ENCODE data around the gene PTPRN2.
"Not testable (repeated sequence)": the region's sequence is repeated elsewhere in the genome, so short reads cannot be mapped to it uniquely, and the experiment has no call there.

Gene PTPRN2

DNA sequence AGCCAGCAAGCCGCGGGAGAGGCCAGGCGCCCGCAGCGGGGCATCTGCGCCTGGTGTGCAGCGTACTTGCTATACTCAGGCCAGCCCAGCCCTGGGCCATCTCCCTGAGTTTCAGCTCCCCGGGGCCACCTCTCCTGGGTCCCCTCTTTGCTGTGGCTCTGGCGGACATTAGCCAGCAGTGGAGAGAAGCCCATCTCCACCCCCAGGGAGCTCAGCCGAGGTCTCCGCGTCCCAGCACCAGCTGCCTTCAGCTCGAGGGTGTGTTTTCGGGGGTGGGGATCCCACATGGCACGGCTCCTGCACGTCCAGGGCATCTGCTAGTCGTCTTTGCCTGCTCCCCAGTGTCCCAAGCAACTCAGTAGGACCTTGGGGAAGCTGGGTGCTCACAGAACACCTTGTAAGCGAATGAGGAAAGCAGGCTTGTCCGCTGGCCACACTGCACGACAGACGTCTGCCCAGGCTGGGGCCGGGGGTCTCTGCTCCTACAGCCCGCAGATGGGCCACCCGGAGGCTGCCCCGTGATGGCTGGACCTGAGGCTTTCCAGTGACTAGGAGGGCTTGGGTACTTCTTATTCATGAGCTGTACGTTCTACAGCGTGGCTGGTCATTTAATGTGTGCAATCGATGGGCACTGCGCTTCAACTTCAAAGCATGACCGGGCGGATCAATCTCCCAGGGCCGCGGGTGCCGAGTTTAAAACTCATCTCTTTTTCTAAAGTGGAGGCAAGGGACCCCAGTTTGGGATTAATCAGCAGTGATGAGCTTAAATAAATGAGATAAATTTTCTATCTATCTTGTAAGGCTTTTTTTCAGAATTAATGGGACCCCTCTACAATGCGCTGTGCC lies 795.2 kb downstream of the PTPRN2 start:
- no peak for DNase-seq

DNA sequence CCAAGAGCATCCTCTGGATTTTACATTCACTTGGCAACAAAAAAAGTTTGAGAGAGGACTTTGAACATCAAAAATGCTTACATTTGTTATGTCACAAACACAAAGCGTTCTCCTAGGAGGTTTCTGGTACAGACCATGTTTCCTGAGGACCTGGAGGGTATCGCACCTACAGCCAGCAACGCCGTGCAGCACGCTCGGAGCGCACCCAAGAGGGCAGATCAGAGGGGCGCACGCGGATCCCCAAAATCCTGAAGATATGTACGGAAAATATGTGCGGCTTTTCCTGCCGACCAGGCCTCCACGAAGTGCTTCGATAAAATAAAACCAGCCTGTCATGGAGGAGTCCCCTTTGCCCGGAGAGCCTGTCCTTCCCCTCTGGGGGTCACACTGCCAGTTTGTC lies 796.0 kb downstream of the PTPRN2 start:
- no peak for DNase-seq

DNA sequence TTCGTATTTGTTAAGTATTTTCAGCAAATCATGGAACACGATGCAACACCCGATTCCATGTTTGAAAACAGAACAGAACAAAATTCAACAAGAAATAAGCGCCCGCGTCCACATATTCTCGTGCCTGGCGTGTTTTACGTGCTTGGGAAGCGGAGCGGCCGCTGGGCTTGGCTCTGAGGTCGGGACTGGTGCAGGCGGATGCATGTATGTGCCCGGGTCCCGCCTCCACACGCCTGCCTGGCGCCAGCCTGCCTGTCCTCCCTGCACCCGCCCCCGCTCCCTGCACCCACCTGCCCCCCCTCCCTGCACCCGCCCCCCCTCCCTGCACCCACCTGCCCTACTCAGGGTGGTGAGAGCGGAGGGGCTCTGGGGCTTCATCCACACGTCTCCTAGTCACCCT lies 796.4 kb downstream of the PTPRN2 start:
- no peak for DNase-seq

DNA sequence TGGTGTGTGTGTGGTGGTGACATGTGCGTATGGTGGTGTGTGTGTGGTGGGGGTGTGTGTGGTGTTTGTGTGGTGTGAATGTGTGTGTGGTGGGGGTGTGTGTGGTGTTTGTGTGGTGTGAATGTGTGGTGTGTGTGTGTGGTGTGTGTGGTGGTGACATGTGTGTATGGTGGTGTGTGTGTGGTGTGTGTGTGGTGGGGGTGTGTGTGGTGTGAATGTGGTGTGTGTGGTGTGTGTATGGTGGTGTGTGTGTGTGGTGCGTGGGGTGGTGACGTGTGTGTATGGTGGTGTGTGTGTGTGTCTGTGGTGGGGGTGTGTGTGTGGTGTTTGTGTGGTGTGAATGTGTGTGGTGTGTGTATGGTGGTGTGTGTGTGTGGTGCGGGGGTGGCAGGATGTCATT lies 797.7 kb downstream of the PTPRN2 start:
- no peak for DNase-seq

DNA sequence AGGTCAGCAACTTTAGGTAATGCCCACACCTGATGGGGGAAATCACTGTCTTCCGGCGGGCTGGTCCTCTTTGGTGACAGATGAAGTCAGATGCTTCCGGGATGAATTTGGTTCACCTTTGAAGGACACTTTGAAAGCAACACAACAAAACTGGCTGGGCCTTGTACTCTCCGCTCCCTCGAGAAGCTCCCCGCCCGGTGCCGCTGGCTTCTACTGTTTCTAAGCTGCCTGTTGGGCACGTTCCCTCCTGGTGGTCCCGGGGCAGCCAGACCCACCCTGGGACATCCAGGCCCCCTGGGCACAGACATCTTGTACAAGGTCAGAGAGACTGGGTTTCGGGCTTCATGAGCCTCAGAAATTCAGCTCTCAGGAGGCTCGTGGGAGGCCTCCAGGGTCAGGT lies 798.5 kb downstream of the PTPRN2 start:
- no peak for DNase-seq

DNA sequence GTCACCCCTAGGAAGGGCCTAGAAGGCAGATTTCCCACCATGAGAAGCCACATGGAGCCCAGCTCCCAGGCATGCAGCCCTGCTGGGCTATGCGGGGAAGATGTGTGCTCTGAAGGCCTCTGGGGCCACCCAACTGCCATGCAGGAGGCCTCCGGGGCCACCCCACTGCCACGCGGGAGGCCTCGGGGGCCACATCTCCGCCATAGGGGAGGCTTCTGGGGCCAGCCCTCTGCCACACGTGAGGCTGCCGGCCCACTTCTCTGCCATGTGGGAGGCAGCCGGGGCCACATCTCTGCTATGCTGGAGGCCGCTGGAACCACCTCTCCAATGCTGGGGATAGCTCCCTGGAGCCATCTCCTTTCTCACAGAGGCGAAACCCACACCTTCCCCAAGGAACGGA lies 799.0 kb downstream of the PTPRN2 start:
- no peak for DNase-seq

DNA sequence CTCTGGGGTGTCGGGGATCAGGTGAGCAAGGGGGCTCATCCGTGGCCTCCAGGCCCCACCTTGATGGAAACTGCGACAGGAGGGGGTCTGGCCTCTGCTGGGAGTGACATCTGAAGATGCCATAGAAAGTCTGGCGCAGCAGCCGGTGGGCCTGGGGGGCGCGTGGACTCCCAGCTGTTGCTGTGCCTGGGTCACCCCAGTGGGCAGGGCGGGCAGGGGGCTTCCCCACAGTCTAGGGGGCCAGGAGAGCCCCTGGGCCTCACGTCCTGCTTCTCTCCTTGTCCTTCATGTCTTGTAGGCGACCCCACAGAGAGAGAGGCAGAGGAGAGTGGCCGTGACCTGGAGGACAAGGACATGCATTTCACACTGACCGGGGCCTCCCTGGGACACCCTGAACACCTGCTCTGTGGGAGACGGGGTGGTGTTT lies 800.3 kb downstream of the PTPRN2 start:
- DNase-seq = no peak

DNA sequence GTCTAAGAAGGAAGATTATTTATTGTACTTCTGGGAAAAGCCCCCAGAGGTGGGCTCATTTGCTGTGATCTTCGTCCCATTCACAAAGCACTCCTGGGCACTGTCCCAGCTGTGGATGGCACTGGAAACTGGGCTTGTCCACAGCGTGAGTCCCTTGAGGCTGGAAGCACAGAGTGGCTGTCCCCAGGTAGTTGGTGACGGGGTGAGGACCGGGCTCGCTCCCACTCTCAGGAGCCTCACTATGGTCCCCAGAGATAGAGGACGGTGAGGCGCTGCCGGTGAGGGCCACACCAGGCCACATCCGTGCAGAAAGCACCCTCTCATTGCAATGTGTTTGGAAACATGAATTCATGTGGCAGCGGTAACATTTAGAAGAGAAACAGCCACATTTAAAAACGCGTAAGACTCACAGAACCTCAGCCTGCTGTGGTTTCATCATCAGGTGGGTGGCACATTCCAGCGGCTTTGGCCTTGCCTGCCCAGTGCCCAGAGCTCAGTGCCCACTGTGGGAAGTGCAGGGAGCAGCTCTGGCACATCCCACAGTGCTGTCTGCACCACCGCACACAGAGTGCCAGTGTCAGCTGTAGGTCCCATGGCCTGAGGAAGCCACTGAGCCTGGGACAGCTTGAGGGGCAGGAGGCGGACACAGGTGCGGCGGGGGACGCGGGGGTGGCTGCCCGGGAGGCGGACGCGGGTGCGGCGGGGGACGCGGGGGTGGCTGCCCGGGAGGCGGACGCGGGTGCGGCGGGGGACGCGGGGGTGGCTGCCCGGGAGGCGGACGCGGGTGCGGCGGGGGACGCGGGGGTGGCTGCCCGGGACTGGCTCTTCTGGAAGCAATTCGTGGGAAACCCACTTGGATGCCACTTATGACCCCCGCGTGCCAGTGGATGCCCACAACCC lies 801.0 kb downstream of the PTPRN2 start:
- DNase-seq = no peak

DNA sequence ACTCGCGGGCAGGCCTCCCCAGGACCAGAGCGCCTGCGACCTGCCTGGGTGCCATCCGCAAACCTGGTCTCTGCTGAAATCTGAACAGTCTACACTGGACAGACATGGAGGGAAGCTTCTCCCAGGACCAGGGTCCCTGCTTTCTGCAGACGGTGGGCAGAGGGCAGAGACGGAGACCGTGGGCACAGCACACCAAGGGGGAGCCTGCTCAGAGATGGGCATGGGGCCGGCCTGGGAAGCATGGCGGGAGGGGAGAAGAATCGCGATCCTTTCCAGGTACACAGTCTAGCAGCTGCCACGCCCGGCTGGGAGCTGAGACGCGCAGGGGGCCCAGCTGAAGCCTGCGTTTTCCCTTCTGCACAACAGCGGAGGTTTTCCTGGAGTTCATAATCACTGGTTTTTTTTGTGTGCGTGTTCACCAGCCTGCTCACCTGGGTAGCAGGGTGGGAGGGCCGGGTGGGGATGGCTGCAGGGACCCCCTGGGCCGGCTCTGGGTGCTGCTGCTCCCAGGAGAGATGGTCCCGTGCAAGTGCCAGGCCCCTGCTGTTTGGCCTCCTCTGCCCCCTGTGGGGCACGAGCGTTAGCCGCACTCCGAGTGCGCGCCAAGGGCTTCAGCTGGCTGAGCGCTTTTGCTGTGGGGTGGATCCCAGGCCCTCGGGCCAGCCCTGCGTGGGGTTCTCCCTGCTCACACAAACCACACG lies 802.0 kb downstream of the PTPRN2 start:
- no peak for DNase-seq

DNA sequence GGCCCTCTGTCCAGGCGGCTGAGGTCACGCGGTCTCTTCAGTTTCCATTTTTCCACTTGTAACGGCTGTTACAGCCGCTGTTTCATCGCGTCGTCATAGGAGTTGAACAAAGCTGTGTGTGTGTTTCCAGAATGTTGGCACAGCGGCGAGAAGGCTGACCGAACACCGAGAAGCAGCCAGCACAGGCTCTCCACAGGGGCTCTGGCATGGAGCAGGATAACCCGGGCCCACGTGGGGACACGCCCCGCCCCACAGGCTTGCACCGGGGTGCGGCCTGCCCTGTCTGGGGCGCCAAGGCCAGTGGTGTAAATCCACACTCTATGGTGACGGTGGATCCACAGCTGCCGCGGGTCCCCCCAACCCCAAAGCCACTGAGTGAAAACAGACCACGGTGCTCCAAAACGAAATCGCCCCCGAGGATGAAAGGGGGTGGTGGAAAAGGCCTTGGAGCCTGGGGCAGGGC lies 802.6 kb downstream of the PTPRN2 start:
- DNase-seq = no peak

DNA sequence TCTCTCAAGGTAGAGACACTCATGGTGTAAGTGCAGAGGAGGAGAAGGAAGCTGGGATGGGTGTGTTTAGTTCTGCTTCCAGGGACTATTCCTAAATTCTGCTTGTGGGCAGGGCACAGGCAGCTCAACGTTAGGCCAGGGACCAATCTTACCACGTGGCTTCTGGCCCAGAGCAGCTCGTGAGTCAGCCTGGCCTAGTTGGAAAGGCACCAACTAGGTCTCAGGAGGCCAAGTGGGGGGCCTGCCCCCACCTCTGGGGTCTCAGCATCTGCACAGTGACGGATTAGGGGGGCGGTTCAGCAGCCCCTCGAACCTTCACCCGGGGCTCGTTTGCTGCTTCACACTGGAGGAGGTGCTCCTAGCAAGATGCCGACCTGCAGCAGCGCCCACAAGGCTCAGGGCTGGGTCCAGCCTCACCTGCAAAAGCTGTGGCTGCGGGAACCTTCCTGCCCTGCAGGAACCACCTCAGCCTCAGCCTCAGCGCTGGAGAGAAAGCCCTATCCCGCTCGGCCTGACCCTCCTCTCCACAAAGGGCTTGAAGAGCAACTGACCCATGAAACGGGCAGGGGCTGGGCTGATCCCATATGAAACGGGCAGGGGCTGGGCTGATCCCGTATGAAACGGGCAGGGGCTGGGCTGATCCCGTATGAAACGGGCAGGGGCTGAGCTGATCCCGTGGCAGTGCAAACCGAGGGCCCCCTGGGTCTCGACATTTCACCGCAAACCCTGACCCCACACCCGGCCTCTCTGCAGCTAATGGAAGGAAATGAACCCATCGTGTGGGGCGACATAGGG lies 803.4 kb downstream of the PTPRN2 start:
- DNase-seq = no peak

DNA sequence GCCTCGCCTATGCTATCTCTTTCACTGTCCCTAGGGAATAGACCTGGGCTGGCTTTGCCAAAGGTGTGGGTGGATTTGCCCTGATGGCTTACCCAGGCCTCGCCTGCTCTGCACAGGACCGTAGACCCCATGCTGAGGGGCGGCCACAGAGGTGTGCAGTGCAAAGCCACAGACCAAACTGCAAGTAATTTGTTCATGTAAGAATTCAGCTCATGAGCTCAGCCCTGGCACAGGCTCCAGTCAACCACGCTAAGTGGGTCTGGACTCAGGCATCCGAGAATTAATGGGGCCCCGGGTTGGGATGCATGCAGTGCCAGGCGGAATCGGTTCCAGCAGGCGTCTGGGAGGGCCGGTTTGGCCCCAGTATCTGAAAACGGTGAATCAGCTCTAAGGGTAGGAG lies 805.6 kb downstream of the PTPRN2 start:
- DNase-seq = no peak

DNA sequence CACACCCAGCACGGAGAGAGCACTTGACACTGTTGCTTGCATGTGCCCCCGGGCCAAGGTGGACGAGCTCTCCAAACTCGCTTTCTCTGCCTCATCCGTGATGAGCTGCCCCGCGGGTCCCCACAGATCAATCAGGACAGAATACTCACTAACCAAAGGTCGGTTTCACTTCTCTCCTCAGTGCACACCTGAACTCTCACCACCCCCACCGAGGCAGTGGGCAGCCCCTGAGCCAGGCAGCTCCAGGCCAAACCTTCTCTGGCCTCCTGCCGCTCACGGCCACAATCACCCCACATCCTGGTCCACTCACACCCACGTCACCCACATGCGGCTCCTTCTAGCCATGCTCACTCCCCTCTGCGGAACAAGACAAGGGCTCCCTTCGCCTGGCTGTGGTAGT lies 806.9 kb downstream of the PTPRN2 start:
- no peak for DNase-seq

DNA sequence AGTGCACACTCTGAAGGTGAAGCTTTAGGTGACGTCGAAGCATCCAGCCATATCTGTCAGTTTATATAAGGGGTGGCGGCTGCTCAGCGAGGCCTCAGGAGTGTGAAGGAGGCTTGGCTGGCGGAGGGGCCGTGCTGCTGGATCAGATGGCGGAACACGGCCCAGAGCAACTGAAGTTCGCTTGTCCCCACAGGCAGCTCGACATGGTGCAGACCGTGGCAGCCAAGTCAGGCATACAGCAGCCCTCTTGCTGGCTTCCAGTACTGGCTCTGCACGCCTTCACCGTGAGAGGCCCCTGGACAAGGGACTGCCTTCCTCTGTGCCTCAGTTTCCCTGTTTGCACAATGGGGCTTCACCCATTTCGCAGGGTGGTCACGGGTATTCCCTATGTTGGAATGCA lies 807.3 kb downstream of the PTPRN2 start:
- DNase-seq = no peak

DNA sequence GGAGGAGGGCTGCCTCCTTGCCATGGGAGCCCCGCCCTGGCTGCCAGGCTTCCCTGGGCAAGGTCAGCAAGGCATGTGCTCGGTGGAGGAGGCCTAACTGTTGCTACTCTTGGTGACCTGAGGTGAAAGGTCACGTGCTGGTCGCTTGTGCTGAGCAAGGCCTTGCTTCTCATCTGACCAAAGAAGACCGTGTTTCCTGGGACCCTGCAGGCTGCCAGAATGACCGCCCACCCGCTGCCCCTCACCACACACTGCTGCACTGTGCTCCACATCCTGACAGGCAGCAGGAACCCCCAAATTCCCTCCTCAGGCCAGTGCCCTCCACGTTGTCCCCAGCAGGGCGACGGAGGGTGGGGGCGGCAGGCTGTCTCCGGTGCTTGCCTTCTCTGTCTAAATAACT lies 808.4 kb downstream of the PTPRN2 start:
- no peak for DNase-seq

DNA sequence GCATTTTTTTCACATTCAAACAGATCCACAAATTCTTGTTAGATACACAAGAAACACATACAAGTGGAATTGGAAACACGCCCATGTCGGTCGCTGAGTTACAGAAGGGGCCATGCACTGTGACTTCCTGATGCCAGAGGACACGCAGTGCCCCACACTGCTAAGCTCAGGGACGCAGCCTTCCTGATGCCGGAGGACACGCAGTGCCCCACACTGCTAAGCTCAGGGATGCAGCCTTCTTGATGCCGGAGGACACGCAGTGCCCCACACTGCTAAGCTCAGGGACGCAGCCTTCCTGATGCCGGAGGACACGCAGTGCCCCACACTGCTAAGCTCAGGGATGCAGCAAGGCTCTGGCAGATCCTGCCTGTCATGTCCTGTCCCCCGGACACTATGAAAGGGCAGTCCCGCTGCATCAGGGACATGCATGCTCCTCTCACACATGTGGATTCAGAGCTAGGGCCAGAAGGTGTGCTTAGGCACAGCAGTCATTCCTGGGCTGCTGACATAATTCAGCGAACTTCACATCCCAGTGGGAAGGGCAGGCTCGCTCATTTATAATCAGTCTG lies 810.3 kb downstream of the PTPRN2 start:
- not testable (repeated sequence) for DNase-seq

DNA sequence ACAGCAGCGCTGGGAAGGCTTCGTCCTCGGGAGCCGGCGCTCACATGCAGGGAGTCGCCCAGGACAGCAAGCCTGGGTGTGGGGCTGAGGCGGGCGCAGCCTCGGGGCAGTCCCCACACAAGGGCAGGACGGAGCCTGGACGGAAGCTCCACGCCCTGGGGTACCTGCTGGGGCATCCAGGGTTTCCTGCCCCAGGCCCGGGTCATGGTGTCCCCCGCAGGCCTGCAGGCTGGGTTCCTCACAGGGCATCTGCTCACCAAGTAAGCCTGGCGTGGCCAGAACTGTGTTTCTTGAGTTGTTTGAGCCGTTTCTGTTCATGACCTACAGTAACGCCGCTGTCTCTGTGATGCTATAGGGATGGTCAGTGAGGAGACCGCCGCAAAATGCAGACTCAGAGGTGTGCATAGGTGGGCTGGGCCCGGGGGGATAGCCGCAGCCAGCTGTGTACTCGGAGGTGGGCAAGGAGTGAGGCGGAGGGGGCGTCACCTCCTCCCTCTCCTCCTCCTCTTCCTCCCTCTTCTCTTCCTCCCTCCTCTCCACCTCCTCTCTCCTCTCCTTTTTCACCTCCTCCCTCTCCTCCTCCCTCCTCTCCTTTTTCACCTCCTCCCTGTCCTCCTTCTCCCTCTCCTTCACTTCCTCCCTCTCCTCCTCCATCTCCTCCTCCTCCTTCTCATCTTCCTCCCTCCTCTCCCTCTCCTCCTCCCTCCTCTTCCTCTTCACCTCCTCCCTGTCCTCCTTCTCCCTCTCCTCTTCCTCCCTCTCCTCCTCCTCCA lies 811.9 kb downstream of the PTPRN2 start:
- DNase-seq = no peak

DNA sequence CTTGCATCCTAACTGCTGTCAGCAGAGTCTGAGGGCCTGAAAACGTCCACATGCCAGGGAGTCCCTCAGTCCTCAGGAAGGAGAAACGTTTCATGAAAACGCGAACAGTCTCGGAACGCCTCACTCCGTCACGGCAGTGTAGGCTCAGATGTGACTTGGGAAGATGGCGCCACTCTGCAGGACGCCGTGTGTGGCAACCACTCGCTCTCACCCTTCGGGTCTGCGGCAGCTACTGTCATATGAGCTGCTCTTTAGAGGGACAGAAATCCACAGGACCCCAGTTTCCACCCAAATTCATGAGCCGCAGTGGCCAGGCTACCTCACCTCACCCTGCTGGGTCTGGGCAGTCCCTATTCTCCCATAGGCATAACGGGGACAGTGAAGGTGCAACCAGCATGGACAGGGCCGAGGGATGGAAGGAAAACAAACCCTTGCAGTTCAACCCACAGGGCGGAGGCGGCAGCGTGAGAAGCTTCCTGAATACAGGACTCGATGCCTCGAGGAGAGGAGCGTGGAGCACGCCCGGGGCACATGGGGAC lies 812.5 kb downstream of the PTPRN2 start:
- no peak for DNase-seq

DNA sequence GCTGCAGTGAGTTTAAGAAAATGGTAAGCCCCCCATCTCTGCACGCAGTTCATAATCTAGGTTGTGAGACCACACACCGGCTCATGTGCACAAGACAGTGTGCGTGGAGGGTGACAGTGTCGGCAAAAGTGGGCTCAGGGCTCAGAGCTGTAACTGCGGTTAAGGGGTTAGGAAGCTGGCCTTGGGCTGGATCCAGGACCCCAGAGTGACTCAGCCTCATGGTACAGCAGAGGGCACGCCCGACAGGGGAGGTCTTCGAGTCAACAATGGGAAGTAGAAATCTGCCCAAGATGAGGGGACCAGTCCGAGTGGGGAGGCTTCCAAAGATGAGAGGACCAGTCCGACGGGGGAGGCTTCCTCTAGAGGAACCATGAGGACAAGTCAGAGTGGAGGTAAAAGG lies 813.1 kb downstream of the PTPRN2 start:
- no peak for DNase-seq

DNA sequence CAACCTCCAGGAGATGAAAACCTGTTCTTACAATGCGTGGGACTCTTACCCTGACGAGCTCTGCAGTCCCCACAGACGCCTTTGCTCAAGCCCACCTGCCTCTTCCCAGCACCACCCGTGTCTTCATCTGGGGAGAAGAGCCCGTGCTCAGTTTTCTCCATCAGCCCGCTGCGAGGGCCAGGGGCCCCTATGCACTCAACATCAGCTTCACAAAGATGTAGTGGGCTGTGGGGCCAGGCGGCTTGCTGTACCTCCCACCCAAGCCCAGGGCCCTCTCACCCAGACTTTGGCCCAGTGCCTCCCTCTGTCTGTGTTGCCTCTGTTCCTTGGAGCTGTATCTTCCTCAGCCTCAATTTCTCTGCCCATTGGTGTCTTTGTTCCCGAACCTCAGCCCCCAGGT lies 814.3 kb downstream of the PTPRN2 start:
- DNase-seq = no peak

Measured in NCI-H524 (cell line).